ENCODE results near the gene SMAP1.

GRCh38 chr6:70738028-70738427 lies 70.3 kb downstream of the SMAP1 start:
- no peak for TF ChIP-seq CTCF (conservative IDR thresholded peaks at IDR 0.05)
- no peak for TF ChIP-seq ZFX (IDR thresholded peaks at IDR 0.05)

Data from C4-2B (cell line).